A673 (cell line): ENCODE data around the gene OTOP1.

Source experiments
- EZH2 ChIP-seq: fragments of 200-600 bp; sonication (generic); IDR thresholded peaks from 2 replicates; pipeline ENCODE4 v1.6.1; 2017; ENCODE audit warnings: borderline replicate concordance, low read depth, mild to moderate bottlenecking, mixed read lengths, antibody characterized with exemption, low read length; ENCODE audit not compliant: poor library complexity, severe bottlenecking
- TF ChIP-seq, protein P1 (sequence below): fragments of 300-800, 200-600 bp; sonication (generic); conservative IDR thresholded peaks from 2 replicates; pipeline ENCODE4 v1.5.1; 2017; ENCODE audit warnings: low read depth, mild to moderate bottlenecking, antibody characterized with exemption, low read length, moderate library complexity, mixed read lengths

DNA sequence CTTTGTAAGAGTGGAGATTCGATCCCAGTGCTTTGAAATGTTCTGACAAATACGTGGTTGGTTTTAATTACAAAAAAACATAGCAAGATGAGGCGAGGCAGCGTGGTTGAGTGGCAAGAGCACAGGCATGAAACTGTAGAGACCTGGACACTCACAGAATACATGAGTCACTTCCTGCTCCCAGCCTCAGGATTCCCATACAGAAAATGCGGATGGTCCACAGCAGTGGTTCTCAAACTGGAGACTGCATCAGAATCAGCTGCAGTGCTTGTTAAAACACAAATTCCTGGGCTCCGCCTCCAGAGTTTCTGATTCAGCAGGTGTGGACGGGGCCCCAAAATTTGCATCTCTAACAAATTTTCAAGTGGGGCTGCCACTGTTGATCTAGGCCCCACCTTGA is 10.1 kb downstream of the OTOP1 start:
- no peak for TF ChIP-seq EZH2
- TF ChIP-seq, protein P1, sequence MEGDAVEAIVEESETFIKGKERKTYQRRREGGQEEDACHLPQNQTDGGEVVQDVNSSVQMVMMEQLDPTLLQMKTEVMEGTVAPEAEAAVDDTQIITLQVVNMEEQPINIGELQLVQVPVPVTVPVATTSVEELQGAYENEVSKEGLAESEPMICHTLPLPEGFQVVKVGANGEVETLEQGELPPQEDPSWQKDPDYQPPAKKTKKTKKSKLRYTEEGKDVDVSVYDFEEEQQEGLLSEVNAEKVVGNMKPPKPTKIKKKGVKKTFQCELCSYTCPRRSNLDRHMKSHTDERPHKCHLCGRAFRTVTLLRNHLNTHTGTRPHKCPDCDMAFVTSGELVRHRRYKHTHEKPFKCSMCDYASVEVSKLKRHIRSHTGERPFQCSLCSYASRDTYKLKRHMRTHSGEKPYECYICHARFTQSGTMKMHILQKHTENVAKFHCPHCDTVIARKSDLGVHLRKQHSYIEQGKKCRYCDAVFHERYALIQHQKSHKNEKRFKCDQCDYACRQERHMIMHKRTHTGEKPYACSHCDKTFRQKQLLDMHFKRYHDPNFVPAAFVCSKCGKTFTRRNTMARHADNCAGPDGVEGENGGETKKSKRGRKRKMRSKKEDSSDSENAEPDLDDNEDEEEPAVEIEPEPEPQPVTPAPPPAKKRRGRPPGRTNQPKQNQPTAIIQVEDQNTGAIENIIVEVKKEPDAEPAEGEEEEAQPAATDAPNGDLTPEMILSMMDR: no peak
